A673 (cell line): ENCODE results near the gene PIK3CD. TPM values are rescaled to one million over a fixed set of nuclear protein-coding genes. Genes with fewer than 3 reads are reported as not detected.

Experiments used
- BruUV-seq: library from RNA; stranded (reverse); fragments of 400-500 nt; replicated peaks from 2 replicates; lab custom pipeline; 2021; lab: Mats Ljungman, UMichigan
- CTCF ChIA-PET: fragments of 300-600 bp; sonication (Branson Sonifier 250); formaldehyde crosslinking; loops from one replicate; lab custom pipeline; 2022; ENCODE audit warnings: antibody characterized with exemption; lab: Charles Lee
- POLR2A ChIA-PET: fragments of 300-600 bp; sonication (Branson Sonifier 250); formaldehyde crosslinking; loops from one replicate; lab custom pipeline; 2022; ENCODE audit warnings: antibody characterized with exemption; ENCODE audit not compliant: low non-redundant PET; lab: Charles Lee
- DNase-seq: peaks from one replicate; pipeline ENCODE4 v3.0.0-alpha.2; 2015; ENCODE audit warnings: low spot score
- H3K27ac ChIP-seq: fragments of 200-600 bp; sonication (generic); 2 replicates; pipeline ENCODE4 v1.5.1; 2016; ENCODE audit warnings: mixed run types, low read depth, mild to moderate bottlenecking, mixed read lengths, antibody characterized with exemption, low read length; ENCODE audit not compliant: poor library complexity, severe bottlenecking
- H3K27me3 ChIP-seq: fragments of 200-600 bp; sonication (generic); replicated peaks from 2 replicates; pipeline ENCODE4 v1.6.1; 2017; ENCODE audit warnings: mixed run types, low read depth, mild to moderate bottlenecking, mixed read lengths, antibody characterized with exemption, low read length; ENCODE audit not compliant: insufficient read depth, poor library complexity
- H3K36me3 ChIP-seq: fragments of 200-600 bp; sonication (generic); 2 replicates; pipeline ENCODE4 v1.6.1; 2016; ENCODE audit warnings: mixed run types, mild to moderate bottlenecking, mixed read lengths, antibody characterized with exemption, low read length; ENCODE audit not compliant: insufficient read depth, poor library complexity, severe bottlenecking
- H3K4me1 ChIP-seq: fragments of 200-600 bp; sonication (generic); 2 replicates; pipeline ENCODE4 v1.6.1; 2017; ENCODE audit warnings: mixed run types, mild to moderate bottlenecking, mixed read lengths, antibody characterized with exemption, low read length; ENCODE audit not compliant: insufficient read depth, poor library complexity, severe bottlenecking
- H3K4me3 ChIP-seq: fragments of 200-600 bp; sonication (generic); 2 replicates; pipeline ENCODE4 v1.5.1; 2016; ENCODE audit warnings: low read depth, mixed run types, mild to moderate bottlenecking, mixed read lengths, low read length; ENCODE audit not compliant: poor library complexity, severe bottlenecking
- H3K9me3 ChIP-seq: fragments of 200-600 bp; sonication (generic); 2 replicates; pipeline ENCODE4 v1.6.1; 2016; ENCODE audit warnings: mixed run types, low read depth, mild to moderate bottlenecking, mixed read lengths, antibody characterized with exemption, low read length; ENCODE audit not compliant: poor library complexity, severe bottlenecking
- EZH2 ChIP-seq: fragments of 200-600 bp; sonication (generic); IDR thresholded peaks from 2 replicates; pipeline ENCODE4 v1.6.1; 2017; ENCODE audit warnings: borderline replicate concordance, low read depth, mild to moderate bottlenecking, mixed read lengths, antibody characterized with exemption, low read length; ENCODE audit not compliant: poor library complexity, severe bottlenecking
- intact Hi-C: fragments of 100-400 bp; cut with micrococcal nuclease; formaldehyde crosslinking; loops from one replicate; pipeline ENCODE4 v1.10.0; 2022; ENCODE audit not compliant: unreplicated experiment
- total RNA-seq: library from RNA; stranded (reverse); gene quantifications from 2 replicates; pipeline ENCODE4 v1.2.3, GENCODE V29; 2021
- TF ChIP-seq, protein P1 (sequence below): fragments of 300-800, 200-600 bp; sonication (generic); conservative IDR thresholded peaks from 2 replicates; pipeline ENCODE4 v1.5.1; 2017; ENCODE audit warnings: low read depth, mild to moderate bottlenecking, antibody characterized with exemption, low read length, moderate library complexity, mixed read lengths

Gene PIK3CD
- total RNA-seq, 1 experiment from 2014 or later = 2.1 TPM

DNA sequence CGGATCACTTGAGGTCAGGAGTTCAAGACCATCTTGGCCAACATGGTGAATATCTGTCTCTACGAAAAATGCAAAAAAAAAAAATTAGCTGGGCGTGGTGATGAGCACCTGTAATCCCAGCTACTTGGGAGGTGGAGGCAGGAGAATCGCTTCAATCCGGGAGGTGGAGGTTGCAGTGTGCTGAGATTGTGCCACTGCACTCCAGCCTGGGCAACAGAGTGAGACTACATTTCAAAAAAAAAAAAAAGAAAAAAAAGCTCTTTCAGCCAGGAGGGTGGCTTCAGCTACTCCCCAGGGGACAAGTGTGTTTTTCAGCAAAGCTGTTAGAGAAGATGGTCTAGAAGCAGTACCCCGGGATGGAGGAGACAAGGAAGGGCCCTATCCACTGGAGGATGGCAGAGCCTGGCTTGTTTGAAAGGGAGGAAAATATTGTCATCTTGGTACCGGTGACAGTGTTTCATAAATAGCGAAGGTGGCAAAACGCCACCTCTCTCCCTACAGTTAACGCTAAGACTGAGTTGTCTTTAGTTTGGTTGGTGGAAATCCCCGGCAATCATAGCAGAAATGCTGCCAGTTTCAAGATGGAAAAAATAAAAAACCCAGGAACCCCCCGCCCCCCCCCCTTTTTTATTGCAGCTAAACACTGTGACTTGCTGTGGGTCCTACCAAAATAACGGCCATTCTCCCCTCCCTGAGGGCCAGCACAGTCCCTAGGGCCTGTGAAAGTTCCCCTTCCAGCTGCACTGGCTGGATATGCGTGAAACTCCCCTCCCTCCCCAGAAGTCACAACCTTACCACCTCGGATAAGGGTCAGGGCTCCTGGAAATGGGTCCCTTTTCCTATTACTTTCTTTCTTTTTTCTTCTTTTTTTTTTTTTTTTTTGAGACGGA is 3.5 kb downstream of the PIK3CD start:
- intact Hi-C loops = no loop called here
- Histone ChIP-seq H3K9me3 (no peaks in the 10 kb centered on the region), H3K4me3 (no peak overlapping the region), H3K27ac (no peak overlapping the region), H3K36me3 (no peaks in the 10 kb centered on the region), H3K4me1 (peaks cover 12% of the 10 kb centered on the region), H3K27me3 (peaks cover 41% of the 10 kb centered on the region)
- ChIA-PET CTCF (interaction anchor here (0.6 kb wide), 1 partner anchor 86 kb away, joined by 5 read pairs; no protein-coding TSS in a partner anchor), POLR2A (no interaction called here)
- no peak for DNase-seq
- BruUV-seq = no TSS peak
- TF ChIP-seq, protein P1, sequence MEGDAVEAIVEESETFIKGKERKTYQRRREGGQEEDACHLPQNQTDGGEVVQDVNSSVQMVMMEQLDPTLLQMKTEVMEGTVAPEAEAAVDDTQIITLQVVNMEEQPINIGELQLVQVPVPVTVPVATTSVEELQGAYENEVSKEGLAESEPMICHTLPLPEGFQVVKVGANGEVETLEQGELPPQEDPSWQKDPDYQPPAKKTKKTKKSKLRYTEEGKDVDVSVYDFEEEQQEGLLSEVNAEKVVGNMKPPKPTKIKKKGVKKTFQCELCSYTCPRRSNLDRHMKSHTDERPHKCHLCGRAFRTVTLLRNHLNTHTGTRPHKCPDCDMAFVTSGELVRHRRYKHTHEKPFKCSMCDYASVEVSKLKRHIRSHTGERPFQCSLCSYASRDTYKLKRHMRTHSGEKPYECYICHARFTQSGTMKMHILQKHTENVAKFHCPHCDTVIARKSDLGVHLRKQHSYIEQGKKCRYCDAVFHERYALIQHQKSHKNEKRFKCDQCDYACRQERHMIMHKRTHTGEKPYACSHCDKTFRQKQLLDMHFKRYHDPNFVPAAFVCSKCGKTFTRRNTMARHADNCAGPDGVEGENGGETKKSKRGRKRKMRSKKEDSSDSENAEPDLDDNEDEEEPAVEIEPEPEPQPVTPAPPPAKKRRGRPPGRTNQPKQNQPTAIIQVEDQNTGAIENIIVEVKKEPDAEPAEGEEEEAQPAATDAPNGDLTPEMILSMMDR = no peak
- no peak for TF ChIP-seq EZH2

DNA sequence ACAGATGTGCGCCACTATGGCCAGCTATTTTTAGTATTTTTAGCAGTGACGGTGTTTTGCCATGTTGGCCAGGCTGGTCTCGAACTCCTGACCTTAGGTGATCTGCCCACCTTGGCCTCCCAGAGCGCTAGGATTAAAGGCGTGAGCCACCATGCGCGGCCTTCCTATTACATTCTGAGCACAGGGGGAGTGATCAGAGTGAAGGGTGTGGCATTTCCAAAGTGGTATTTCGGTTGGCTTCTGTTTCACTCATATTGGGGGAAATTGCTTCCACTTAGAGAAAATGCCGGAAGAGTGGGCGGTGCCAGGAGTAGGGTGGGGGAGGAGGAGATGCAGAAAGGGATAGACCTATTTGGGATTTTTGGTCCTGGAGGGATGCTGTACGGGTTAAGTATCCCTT is 4.3 kb downstream of the PIK3CD start:
- Histone ChIP-seq H3K4me1 (peaks cover 12% of the 10 kb centered on the region), H3K4me3 (no peak overlapping the region), H3K27me3 (peaks cover 35% of the 10 kb centered on the region), H3K36me3 (no peaks in the 10 kb centered on the region), H3K27ac (no peak overlapping the region), H3K9me3 (no peaks in the 10 kb centered on the region)
- POLR2A ChIA-PET = no interaction called here
- TF ChIP-seq EZH2 = no peak
- TF ChIP-seq, protein P1 = no peak
- CTCF ChIA-PET = interaction anchor here (0.6 kb wide), 1 partner anchor 85 kb away, joined by 5 read pairs; no protein-coding TSS in a partner anchor
- DNase-seq = no peak
- intact Hi-C loops = no loop called here
- BruUV-seq = no TSS peak

DNA sequence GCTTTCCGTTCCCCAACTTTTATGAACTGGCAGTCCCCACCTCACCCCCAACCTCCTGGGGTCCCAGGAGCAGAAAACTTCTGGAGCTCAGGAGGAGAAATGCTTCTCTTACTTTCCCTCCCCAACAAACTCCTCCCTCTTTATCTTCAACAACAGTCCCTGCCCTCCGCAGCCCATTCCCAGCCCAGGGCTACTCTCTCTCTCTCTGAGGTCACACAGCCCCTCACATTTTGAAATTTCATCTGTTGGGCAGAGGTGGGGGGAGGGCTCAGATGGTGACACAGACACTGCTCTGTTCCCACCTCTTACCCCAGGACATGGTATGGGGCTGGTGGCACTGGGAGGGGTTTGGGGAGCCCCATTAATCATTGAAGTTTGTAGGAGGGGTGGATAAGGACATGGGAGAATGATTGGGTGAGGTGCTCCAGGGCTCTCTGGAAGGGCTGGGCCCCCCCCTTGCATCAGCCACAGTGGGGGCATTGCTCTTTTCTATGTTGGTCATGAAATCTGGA is 6.0 kb downstream of the PIK3CD start:
- ChIA-PET POLR2A (no interaction called here), CTCF (no interaction called here)
- TF ChIP-seq, protein P1 = no peak
- TF ChIP-seq EZH2 = no peak
- Histone ChIP-seq H3K27me3 (peaks cover 17% of the 10 kb centered on the region), H3K36me3 (no peaks in the 10 kb centered on the region), H3K27ac (no peak overlapping the region), H3K4me3 (no peak overlapping the region), H3K9me3 (no peaks in the 10 kb centered on the region), H3K4me1 (no peaks in the 10 kb centered on the region)
- DNase-seq = no peak
- no TSS peak for BruUV-seq
- intact Hi-C loops = no loop called here
